ENCODE measurements around the gene RFX3. TPM values are rescaled to one million over a fixed set of nuclear protein-coding genes. Genes with fewer than 3 reads are reported as not detected.
A peak's percentile ranks its signal among the peaks of the same experiment; 100 is the strongest.

Gene RFX3
- total RNA-seq, 6 donors from 2014 or later: 7.3 to 32.0 (median 19.9) TPM

DNA sequence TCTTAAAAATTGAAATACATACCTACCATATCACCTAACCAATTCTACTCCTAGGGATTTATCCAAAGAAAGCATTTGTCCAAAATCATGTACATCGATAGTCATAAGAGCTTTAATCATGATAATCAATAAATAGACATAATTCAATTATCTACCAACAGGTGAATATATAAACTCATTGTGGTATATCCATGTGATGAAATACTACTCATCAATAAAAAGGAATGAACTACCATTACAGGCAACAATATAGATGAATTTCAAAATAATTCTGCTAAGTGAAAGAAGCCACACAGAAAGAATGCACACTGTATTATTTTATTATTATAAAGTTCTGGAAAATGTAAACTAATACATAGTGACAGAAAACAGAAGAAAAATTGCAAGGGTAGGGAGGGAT, 81.8 kb downstream of the RFX3 start:
- 100% methylated on average over 1 of the region's 1 CpG for WGBS, 2 donors
- Histone ChIP-seq H3K27ac (no peak overlapping the region), H3K36me3 (no peaks in the 10 kb centered on the region), H3K27me3 (no peaks in the 10 kb centered on the region), H3K4me1 (no peaks in the 10 kb centered on the region), H3K4me3 (no peak overlapping the region), H3K9me3 (no peaks in the 10 kb centered on the region)
- DNase-seq (no peak), ATAC-seq (ENCODE audit: low FRiP score in 2 of 2) (no peak)
- TF ChIP-seq POLR2A (IDR thresholded peaks at IDR 0.05) (no peak), POLR2AphosphoS5 (IDR thresholded peaks at IDR 0.05) (no peak), EP300 (IDR thresholded peaks at IDR 0.05) (no peak)
- TF ChIP-seq, protein P1, sequence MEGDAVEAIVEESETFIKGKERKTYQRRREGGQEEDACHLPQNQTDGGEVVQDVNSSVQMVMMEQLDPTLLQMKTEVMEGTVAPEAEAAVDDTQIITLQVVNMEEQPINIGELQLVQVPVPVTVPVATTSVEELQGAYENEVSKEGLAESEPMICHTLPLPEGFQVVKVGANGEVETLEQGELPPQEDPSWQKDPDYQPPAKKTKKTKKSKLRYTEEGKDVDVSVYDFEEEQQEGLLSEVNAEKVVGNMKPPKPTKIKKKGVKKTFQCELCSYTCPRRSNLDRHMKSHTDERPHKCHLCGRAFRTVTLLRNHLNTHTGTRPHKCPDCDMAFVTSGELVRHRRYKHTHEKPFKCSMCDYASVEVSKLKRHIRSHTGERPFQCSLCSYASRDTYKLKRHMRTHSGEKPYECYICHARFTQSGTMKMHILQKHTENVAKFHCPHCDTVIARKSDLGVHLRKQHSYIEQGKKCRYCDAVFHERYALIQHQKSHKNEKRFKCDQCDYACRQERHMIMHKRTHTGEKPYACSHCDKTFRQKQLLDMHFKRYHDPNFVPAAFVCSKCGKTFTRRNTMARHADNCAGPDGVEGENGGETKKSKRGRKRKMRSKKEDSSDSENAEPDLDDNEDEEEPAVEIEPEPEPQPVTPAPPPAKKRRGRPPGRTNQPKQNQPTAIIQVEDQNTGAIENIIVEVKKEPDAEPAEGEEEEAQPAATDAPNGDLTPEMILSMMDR (IDR thresholded peaks at IDR 0.05): no peak

DNA sequence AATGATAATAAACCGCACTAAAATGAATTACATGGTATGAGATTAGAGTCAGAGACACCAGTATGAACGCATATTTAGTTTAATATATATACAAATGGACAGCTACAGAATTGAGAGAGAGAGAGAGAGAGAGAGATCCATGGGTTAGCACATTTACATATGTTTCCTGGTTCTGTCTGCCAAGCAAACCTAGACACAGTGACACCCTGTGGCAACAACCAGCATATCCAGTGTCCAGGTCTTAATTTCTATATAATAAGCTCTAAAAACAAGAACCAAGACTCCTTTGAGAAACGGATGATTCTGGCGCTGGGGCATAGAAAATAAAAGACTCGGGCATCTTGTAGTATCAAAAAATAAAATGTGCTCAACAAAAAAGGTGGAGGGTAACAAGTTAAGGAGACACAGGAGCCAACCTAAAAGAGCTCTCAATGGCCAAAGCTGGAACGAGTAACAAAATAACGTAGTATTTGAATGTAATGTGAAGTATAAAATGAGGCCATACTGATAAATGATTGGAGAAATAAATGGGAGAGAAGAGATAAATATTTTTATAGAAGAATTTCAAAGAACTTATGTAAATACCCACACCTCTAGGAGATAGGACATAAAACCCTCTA, 84.5 kb downstream of the RFX3 start:
- no peak for TF ChIP-seq POLR2AphosphoS5 (IDR thresholded peaks at IDR 0.05)
- TF ChIP-seq, protein P1 (IDR thresholded peaks at IDR 0.05): peak; percentile 35 to 60 (median 49)
- Histone ChIP-seq H3K4me3 (no peak overlapping the region), H3K9me3 (no peaks in the 10 kb centered on the region), H3K4me1 (peaks cover 0 to 4% (median 0%) of the 10 kb centered on the region in 4 donors), H3K27ac (no peak overlapping the region), H3K27me3 (no peaks in the 10 kb centered on the region), H3K36me3 (no peaks in the 10 kb centered on the region)
- WGBS, 2 donors: 82 to 83% methylated on average over 7 of the region's 7 CpGs
- ATAC-seq (ENCODE audit: low FRiP score in 2 of 2) (peak; percentile 61 to 72), DNase-seq (peak in 1 of 2 donors; percentile 55)

DNA sequence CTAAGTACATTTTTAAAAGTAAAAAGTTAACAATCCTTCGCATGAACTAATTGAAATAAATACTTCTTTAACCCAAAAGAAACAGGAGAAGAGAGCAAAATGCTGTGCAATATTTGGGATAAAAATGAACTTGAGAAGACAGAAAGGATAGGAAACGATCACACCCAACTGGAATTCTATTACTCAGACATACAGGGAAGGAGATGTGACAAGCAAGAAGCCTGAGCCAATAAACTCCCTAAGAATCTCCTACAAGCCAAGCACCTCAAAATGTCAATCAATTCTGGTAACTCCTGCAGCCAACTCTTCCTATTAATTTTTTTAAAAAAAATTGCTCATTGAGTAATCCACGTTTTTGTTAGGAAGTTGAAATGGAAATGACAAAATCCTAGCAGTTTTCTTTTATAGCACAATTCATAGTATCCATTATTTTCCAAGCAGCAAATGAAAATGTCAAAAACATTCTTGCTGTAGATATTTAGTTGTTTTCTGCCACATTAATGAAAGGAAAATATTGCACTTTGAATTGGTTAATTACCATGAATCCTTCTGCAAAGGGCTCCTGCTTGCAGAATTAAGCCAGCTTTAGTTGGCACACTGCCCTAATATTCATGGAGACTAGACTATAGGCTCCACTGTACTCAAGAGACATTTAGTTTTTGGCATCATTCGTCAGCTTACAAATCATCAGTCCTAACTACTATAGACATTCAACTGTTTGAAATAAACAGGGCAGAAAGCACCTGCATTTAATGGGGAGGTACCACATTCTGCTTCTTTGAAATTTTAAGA, 89.0 kb downstream of the RFX3 start:
- peaks cover 0 to 5% (median 0%) of the 10 kb centered on the region in 4 donors for H3K4me1 ChIP-seq
- no peak overlapping the region for H3K4me3 ChIP-seq
- WGBS, 2 donors: 75 to 82% methylated on average over 4 of the region's 4 CpGs
- no peak for DNase-seq
- no peaks in the 10 kb centered on the region for H3K27me3 ChIP-seq
- H3K9me3 ChIP-seq: no peaks in the 10 kb centered on the region
- H3K27ac ChIP-seq: no peak overlapping the region
- H3K36me3 ChIP-seq: no peaks in the 10 kb centered on the region
- no peak for ATAC-seq (ENCODE audit: low FRiP score in 2 of 2)
- no peak for TF ChIP-seq POLR2A (IDR thresholded peaks at IDR 0.05)
- no peak for TF ChIP-seq EP300 (IDR thresholded peaks at IDR 0.05)

DNA sequence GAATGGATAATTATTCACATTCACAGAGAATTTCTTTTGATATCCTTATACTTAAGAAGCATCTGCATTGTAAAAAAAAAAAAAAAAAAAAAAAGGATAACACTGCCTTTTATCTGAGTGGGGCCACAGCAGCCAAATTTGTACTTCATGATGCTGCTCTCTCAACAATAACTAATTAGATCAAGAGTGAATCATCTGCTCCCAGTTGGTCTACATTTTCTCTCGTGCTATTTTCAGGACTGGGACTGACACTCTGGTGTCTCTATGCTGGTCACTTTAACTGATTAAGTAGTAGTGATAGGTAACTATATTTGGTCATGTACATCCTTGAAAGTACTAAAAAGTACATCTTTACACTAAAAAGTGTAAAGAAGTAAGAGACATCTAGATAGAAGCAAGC, 90.1 kb downstream of the RFX3 start:
- TF ChIP-seq, protein P1 (IDR thresholded peaks at IDR 0.05): no peak
- TF ChIP-seq POLR2A (IDR thresholded peaks at IDR 0.05): no peak
- TF ChIP-seq POLR2AphosphoS5 (IDR thresholded peaks at IDR 0.05): no peak
- no peak for TF ChIP-seq EP300 (IDR thresholded peaks at IDR 0.05)
- no peak for ATAC-seq (ENCODE audit: low FRiP score in 2 of 2)
- no peak overlapping the region for H3K27ac ChIP-seq
- H3K4me3 ChIP-seq: no peak overlapping the region
- no peaks in the 10 kb centered on the region for H3K27me3 ChIP-seq
- DNase-seq: no peak
- peaks cover 0 to 5% (median 0%) of the 10 kb centered on the region in 4 donors for H3K4me1 ChIP-seq
- H3K9me3 ChIP-seq: no peaks in the 10 kb centered on the region
- WGBS, 2 donors: 90 to 95% methylated on average over 1 of the region's 1 CpG
- H3K36me3 ChIP-seq: no peaks in the 10 kb centered on the region

DNA sequence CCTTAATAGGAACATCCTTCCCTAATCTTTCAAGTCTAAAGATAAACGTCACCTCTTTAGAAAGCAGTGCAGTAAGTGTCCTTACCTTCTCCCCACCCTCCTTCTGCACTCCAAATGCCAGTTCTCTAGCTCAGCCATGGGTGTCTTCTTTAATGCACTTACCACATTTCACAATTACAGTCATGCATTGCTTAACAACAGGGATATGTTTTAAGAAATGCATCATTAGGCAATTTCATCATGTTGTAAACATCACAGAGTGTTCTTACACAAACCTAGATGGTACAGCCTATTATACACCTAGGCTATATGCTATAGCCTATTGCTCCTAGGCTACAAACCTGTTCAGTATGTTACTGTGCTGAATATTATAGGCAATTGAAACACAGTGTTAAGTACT, 91.2 kb downstream of the RFX3 start:
- DNase-seq (no peak), ATAC-seq (ENCODE audit: low FRiP score in 2 of 2) (peak; percentile 37 to 44)
- TF ChIP-seq POLR2AphosphoS5 (IDR thresholded peaks at IDR 0.05) (peak in 1 of 2 donors; percentile 81), EP300 (IDR thresholded peaks at IDR 0.05) (peak in 1 of 4 donors; percentile 69), POLR2A (IDR thresholded peaks at IDR 0.05) (no peak)
- TF ChIP-seq, protein P1 (IDR thresholded peaks at IDR 0.05): no peak
- H3K27me3 ChIP-seq: no peaks in the 10 kb centered on the region
- WGBS, 2 donors: 41 to 63% methylated on average over 1 of the region's 1 CpG
- H3K27ac ChIP-seq: peak overlapping the region in 1 of 4 donors; percentile 33
- no peak overlapping the region for H3K4me3 ChIP-seq
- H3K4me1 ChIP-seq: peaks cover 0 to 5% (median 0%) of the 10 kb centered on the region in 4 donors
- no peaks in the 10 kb centered on the region for H3K36me3 ChIP-seq
- no peaks in the 10 kb centered on the region for H3K9me3 ChIP-seq
